Measurements from ENCODE around the gene CUBN.

CUBN gene

GRCh38 chr10:17109046-17109445 lies 20.6 kb downstream of the CUBN start:
- no peak for DNase-seq (ENCODE audit: low read depth, low spot score)

- no peak for DNase-seq (ENCODE audit: low read depth, low spot score)
These were observed 22.6 kb downstream of the CUBN start for GRCh38 chr10:17106991-17107390.

- DNase-seq (ENCODE audit: low read depth, low spot score): no peak
These were observed 27.7 kb downstream of the CUBN start for GRCh38 chr10:17101910-17102266.

- DNase-seq (ENCODE audit: low read depth, low spot score): no peak
These were observed 28.2 kb downstream of the CUBN start for GRCh38 chr10:17101257-17101909.

- no peak for DNase-seq (ENCODE audit: low read depth, low spot score)
These were observed 29.0 kb downstream of the CUBN start for GRCh38 chr10:17100586-17100985.

- no peak for DNase-seq (ENCODE audit: low read depth, low spot score)
These were observed 31.6 kb downstream of the CUBN start for GRCh38 chr10:17098012-17098411.

- no peak for DNase-seq (ENCODE audit: low read depth, low spot score)
These were observed 34.8 kb downstream of the CUBN start for GRCh38 chr10:17094844-17095243.

- no peak for DNase-seq (ENCODE audit: low read depth, low spot score)
These were observed 36.4 kb downstream of the CUBN start for GRCh38 chr10:17092986-17093803.

GRCh38 chr10:17092216-17092944 lies 37.2 kb downstream of the CUBN start:
- no peak for DNase-seq (ENCODE audit: low read depth, low spot score)

- DNase-seq (ENCODE audit: low read depth, low spot score): no peak
These were observed 41.3 kb downstream of the CUBN start for GRCh38 chr10:17088118-17088806.

GRCh38 chr10:17086865-17087367 lies 42.7 kb downstream of the CUBN start:
- DNase-seq (ENCODE audit: low read depth, low spot score): no peak

GRCh38 chr10:17085011-17085725 lies 44.4 kb downstream of the CUBN start:
- DNase-seq (ENCODE audit: low read depth, low spot score): no peak

- no peak for DNase-seq (ENCODE audit: low read depth, low spot score)
These were observed 45.4 kb downstream of the CUBN start for GRCh38 chr10:17084258-17084657.

- DNase-seq (ENCODE audit: low read depth, low spot score): no peak
These were observed 48.2 kb downstream of the CUBN start for GRCh38 chr10:17081431-17081830.

GRCh38 chr10:17077890-17078289 lies 51.7 kb downstream of the CUBN start:
- no peak for DNase-seq (ENCODE audit: low read depth, low spot score)

- no peak for DNase-seq (ENCODE audit: low read depth, low spot score)
These were observed 52.2 kb downstream of the CUBN start for GRCh38 chr10:17077346-17077781.

- no peak for DNase-seq (ENCODE audit: low read depth, low spot score)
These were observed 52.8 kb downstream of the CUBN start for GRCh38 chr10:17076626-17077345.

GRCh38 chr10:17075533-17076359 lies 53.9 kb downstream of the CUBN start:
- no peak for DNase-seq (ENCODE audit: low read depth, low spot score)

GRCh38 chr10:17074541-17074847 lies 55.1 kb downstream of the CUBN start:
- no peak for DNase-seq (ENCODE audit: low read depth, low spot score)

All from activated CD4-positive, CD25-positive, alpha-beta regulatory T cell treated with anti-CD3 and anti-CD28 coated beads, Interleukin-2, amount 50 U/mL, for 16 hours (primary cell).